Epithelial cell of umbilical artery (primary cell): ENCODE data around the gene IGFBP7. TPM values are rescaled to one million over a fixed set of nuclear protein-coding genes. Genes with fewer than 3 reads are reported as not detected.

Experiments
- total RNA-seq: library from RNA; depleted of rRNA; stranded (reverse); fragments of >200 nt; gene quantifications from 2 replicates; pipeline ENCODE4 v1.2.3, GENCODE V29; 2014

IGFBP7 gene, protein sequence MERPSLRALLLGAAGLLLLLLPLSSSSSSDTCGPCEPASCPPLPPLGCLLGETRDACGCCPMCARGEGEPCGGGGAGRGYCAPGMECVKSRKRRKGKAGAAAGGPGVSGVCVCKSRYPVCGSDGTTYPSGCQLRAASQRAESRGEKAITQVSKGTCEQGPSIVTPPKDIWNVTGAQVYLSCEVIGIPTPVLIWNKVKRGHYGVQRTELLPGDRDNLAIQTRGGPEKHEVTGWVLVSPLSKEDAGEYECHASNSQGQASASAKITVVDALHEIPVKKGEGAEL
- total RNA-seq: 377 and 420 TPM in 2 replicates

DNA sequence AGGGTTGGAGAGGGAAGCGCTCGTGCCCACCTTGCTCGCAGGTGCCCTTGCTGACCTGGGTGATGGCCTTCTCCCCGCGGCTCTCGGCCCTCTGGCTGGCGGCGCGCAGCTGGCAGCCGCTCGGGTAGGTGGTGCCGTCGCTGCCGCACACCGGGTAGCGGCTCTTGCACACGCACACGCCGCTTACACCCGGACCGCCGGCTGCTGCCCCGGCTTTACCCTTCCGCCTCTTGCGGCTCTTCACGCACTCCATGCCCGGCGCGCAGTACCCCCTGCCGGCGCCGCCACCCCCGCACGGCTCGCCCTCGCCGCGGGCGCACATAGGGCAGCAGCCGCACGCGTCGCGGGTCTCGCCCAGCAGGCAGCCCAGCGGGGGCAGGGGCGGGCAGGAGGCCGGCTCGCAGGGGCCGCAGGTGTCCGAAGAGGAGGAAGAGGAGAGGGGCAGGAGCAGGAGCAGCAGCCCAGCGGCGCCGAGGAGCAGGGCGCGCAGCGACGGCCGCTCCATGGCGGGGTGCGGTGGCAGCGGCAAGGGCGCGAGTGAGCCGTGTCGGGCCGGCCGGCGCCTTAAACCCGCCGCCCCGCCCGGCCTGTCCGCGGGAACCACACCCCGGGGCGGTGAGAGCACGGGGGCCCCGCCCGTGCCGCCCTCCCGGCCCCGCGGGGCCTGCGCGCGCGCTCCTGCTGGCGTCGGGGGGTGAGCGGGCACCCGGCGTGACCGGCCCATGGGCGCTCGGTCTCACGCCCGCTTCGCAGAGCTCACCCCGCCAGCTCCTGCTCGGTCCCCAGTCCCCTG, at the start of gene IGFBP7:
IGFBP7 (minus strand) TSS at position 539 of the 793 bp plus-strand sequence; CDS start at position 505, 34 bp downstream.

Other genes with a start within 250 kb of the IGFBP7 start
- gene REST, start 202.5 kb downstream of the IGFBP7 start, total RNA-seq: 38.6 and 39.6 TPM in 2 replicates
- gene NOA1, start 132.8 kb downstream of the IGFBP7 start, total RNA-seq: 16.0 and 20.1 TPM in 2 replicates
- gene POLR2B, start 131.5 kb downstream of the IGFBP7 start, total RNA-seq: 172 and 186 TPM in 2 replicates